Brain microvascular endothelial cell (primary cell): ENCODE measurements around the gene ASIC2.

Source experiments
- DNase-seq: peaks from one replicate; pipeline ENCODE4 v3.0.0-alpha.2; 2020
- H3K27ac ChIP-seq: fragments of 250-450 bp; sonication (Bioruptor Pico); 2 replicates; pipeline ENCODE4 v1.5.1; 2020; ENCODE audit warnings: mild to moderate bottlenecking, moderate library complexity
- H3K27me3 ChIP-seq: fragments of 250-450 bp; sonication (Bioruptor Pico); replicated peaks from 2 replicates; pipeline ENCODE4 v1.5.1; 2020; ENCODE audit warnings: mild to moderate bottlenecking
- H3K36me3 ChIP-seq: fragments of 250-450 bp; sonication (Bioruptor Pico); replicated peaks from 2 replicates; pipeline ENCODE4 v1.5.1; 2020; ENCODE audit warnings: mild to moderate bottlenecking
- H3K4me3 ChIP-seq: 2 replicates; pipeline ENCODE4 v1.5.1; 2011; ENCODE audit warnings: low read depth, mild to moderate bottlenecking, control low read depth, low read length, moderate library complexity
- CTCF ChIP-seq: IDR thresholded peaks from 2 replicates; pipeline ENCODE4 v1.5.1; 2011; ENCODE audit warnings: low read depth, mild to moderate bottlenecking, moderate library complexity, low read length, control low read depth, inconsistent platforms; ENCODE audit errors: missing control alignments
- in situ Hi-C: cut with HindIII; loops from 2 replicates; pipeline ENCODE4 v1.10.0; 2017; ENCODE audit warnings: low sequenced_read_pairs, low pct_ligation_motif_present

ASIC2 gene

GRCh38 chr17:33145941-33146340 is 147.2 kb downstream of the ASIC2 start:
- no peak for TF ChIP-seq CTCF
- no peaks in the 10 kb centered on the region for H3K27me3 ChIP-seq
- DNase-seq: no peak
- H3K36me3 ChIP-seq: no peaks in the 10 kb centered on the region
- in situ Hi-C loops: no loop called here
- H3K4me3 ChIP-seq: no peak overlapping the region
- H3K27ac ChIP-seq: no peak overlapping the region

- H3K36me3 ChIP-seq: no peaks in the 10 kb centered on the region
- in situ Hi-C loops: no loop called here
- no peak overlapping the region for H3K4me3 ChIP-seq
- DNase-seq: no peak
- H3K27ac ChIP-seq: no peak overlapping the region
- H3K27me3 ChIP-seq: no peaks in the 10 kb centered on the region
- TF ChIP-seq CTCF: no peak
Observed at GRCh38 chr17:33144837-33145236, 148.3 kb downstream of the ASIC2 start.

GRCh38 chr17:33142705-33143299 is 150.3 kb downstream of the ASIC2 start:
- no peak for DNase-seq
- Histone ChIP-seq H3K4me3 (no peak overlapping the region), H3K27me3 (no peaks in the 10 kb centered on the region), H3K36me3 (no peaks in the 10 kb centered on the region), H3K27ac (no peak overlapping the region)
- TF ChIP-seq CTCF: no peak
- in situ Hi-C loops: no loop called here

- in situ Hi-C loops: no loop called here
- Histone ChIP-seq H3K27ac (no peak overlapping the region), H3K36me3 (no peaks in the 10 kb centered on the region), H3K27me3 (no peaks in the 10 kb centered on the region), H3K4me3 (no peak overlapping the region)
- no peak for TF ChIP-seq CTCF
- DNase-seq: no peak
Observed at GRCh38 chr17:33140413-33141099, 152.5 kb downstream of the ASIC2 start.

GRCh38 chr17:33138627-33139026 is 154.5 kb downstream of the ASIC2 start:
- in situ Hi-C loops: no loop called here
- TF ChIP-seq CTCF: no peak
- no peaks in the 10 kb centered on the region for H3K27me3 ChIP-seq
- no peaks in the 10 kb centered on the region for H3K36me3 ChIP-seq
- no peak for DNase-seq
- no peak overlapping the region for H3K4me3 ChIP-seq
- H3K27ac ChIP-seq: no peak overlapping the region

- Histone ChIP-seq H3K27me3 (no peaks in the 10 kb centered on the region), H3K4me3 (no peak overlapping the region), H3K27ac (no peak overlapping the region), H3K36me3 (no peaks in the 10 kb centered on the region)
- no peak for DNase-seq
- in situ Hi-C loops: no loop called here
- TF ChIP-seq CTCF: no peak
Observed at GRCh38 chr17:33137426-33137825, 155.7 kb downstream of the ASIC2 start.
